CD4-positive, alpha-beta T cell (primary cell): Measurements from ENCODE around the gene HMG20B. TPM values are rescaled to one million over a fixed set of nuclear protein-coding genes. Genes with fewer than 3 reads are reported as not detected.

Experiments
- ATAC-seq: fragments of 200-7000 bp; cut with Tn5 transposase; one replicate; pipeline ENCODE4 v1.10.0; 2022; ENCODE audit warnings: mild to moderate bottlenecking; ENCODE audit not compliant: poor library complexity
- CTCF ChIA-PET: fragments of 350-600 bp; sonication (Branson Sonifier 250); formaldehyde crosslinking; loops from one replicate; lab custom pipeline; 2021; ENCODE audit warnings: antibody characterized with exemption, inconsistent platforms; lab: Charles Lee
- POLR2A ChIA-PET: fragments of 350-600 bp; sonication (Branson Sonifier 250); formaldehyde crosslinking; loops from one replicate; lab custom pipeline; 2021; ENCODE audit warnings: antibody characterized with exemption, inconsistent platforms; lab: Charles Lee
- DNase-seq, 14 experiments: peaks; one replicate each; pipeline ENCODE4 v3.0.0-alpha.2; 2013 to 2020; ENCODE audit warnings: mixed read lengths in 2 of 14
- H3K27ac ChIP-seq, 2 donors: one replicate each; pipeline versions ENCODE4 v1.5.1 to v1.7.0; 2013; ENCODE audit warnings: low read length in 2 of 2, low read depth in 1 of 2, mild to moderate bottlenecking in 1 of 2
- H3K27me3 ChIP-seq, 2 experiments: 1 replicate in 1 of 2; 2 replicates in 1 of 2; pipeline versions ENCODE4 v1.6.1 to v1.7.0; 2013; ENCODE audit warnings: low read length in 2 of 2, control low read depth in 1 of 2, mild to moderate bottlenecking in 1 of 2, moderate library complexity in 1 of 2; ENCODE audit not compliant: insufficient read depth in 2 of 2, control insufficient read depth in 1 of 2
- H3K36me3 ChIP-seq: one replicate; pipeline ENCODE4 v1.6.1; 2013; ENCODE audit warnings: low read length, control low read depth; ENCODE audit not compliant: insufficient read depth
- H3K4me1 ChIP-seq: one replicate; pipeline ENCODE4 v1.6.1; 2013; ENCODE audit warnings: low read length, control low read depth; ENCODE audit not compliant: insufficient read depth
- H3K4me3 ChIP-seq: one replicate; pipeline ENCODE4 v1.5.1; 2013; ENCODE audit warnings: mild to moderate bottlenecking, low read length, moderate library complexity
- H3K9me3 ChIP-seq, 2 experiments: 1 replicate in 1 of 2; 2 replicates in 1 of 2; pipeline versions ENCODE4 v1.6.1 to v1.7.0; 2013; ENCODE audit warnings: low read length in 2 of 2, mild to moderate bottlenecking in 2 of 2, control low read depth in 1 of 2, moderate library complexity in 1 of 2; ENCODE audit not compliant: control insufficient read depth in 1 of 2, insufficient read depth in 1 of 2
- H3K27ac Mint-ChIP-seq: one replicate; pipeline ENCODE4 v1.8.0; 2020; ENCODE audit warnings: mixed read lengths
- H3K27me3 Mint-ChIP-seq: one replicate; pipeline ENCODE4 v1.8.0; 2021; ENCODE audit warnings: mixed read lengths
- H3K36me3 Mint-ChIP-seq: one replicate; pipeline ENCODE4 v1.8.0; 2021; ENCODE audit warnings: low read depth, mixed read lengths
- H3K4me1 Mint-ChIP-seq: one replicate; pipeline ENCODE4 v1.8.0; 2021; ENCODE audit warnings: low read depth, mixed read lengths
- H3K4me3 Mint-ChIP-seq: one replicate; pipeline ENCODE4 v1.8.0; 2020; ENCODE audit warnings: mild to moderate bottlenecking, mixed read lengths
- H3K9me3 Mint-ChIP-seq: one replicate; pipeline ENCODE4 v1.8.0; 2020; ENCODE audit warnings: mixed read lengths
- intact Hi-C, 2 experiments: fragments of 100-400 bp; cut with DNase I in 1 of 2; cut with micrococcal nuclease in 1 of 2; formaldehyde crosslinking; loops; one replicate each; pipeline versions ENCODE4 v1.15.1 to v1.9.0; 2023 to 2025; cut with DNase I, micrococcal nuclease
- total RNA-seq, 174 experiments: library from RNA in 2 of 174; stranded (reverse) in 2 of 174; gene quantifications; one replicate each; pipeline ENCODE4 v1.2.3 and lab custom pipeline; 2021 to 2026
- TF ChIP-seq, protein P1 (sequence below): fragments of 200-600 bp; IDR thresholded peaks from one replicate; pipeline ENCODE4 v1.8.0; 2022; ENCODE audit warnings: antibody characterized with exemption, mild to moderate bottlenecking

Gene HMG20B
- total RNA-seq, 2 experiments from 2014 or later = 34.3 to 36.6 TPM

DNA sequence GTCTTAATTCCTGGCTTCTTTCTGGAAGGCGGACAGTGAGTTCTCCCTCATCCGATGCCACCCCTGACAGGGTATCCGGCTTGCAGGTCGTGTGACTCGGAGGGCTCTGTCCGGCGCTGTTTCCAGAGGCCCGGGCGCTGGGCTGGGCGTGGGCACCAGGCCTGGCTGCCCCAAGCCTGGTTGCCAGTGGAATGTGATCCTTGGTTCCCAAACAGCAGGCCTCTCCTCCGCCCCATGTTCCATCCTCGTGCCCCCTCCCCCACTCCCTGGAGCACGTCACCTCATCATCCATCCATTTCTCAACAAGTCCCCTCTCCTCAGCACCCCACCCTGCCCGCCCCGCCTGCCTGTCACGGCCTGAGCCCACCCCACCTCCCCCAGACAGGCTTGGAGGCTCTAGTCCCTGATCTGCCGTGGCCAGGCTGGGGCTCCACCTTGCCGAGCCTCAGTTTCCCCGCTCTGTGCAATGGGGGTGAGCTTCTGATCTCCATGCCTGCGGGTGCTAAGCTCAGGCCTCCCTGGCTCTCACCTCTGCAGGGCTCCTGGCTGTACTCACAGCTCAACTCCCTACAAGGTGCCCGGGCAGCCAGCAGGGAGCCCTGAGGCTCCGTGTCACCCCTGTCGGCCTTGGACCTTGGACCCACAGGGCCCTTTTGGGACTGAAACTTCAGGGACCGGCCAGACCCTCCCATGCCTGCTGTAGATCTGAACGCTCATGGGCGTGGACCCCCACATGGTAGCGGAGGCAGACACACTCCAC is 31.7 kb downstream of the HMG20B start:
- intact Hi-C loops = no loop called here
- Histone ChIP-seq H3K9me3 (peaks cover 0 to 18% of the 10 kb centered on the region in 2 experiments), H3K4me1 (peaks cover 40% of the 10 kb centered on the region), H3K36me3 (no peaks in the 10 kb centered on the region), H3K27ac (no peak overlapping the region), H3K27me3 (peaks cover 0 to 3% of the 10 kb centered on the region in 2 experiments), H3K4me3 (peak overlapping the region; percentile 49)
- ATAC-seq (no peak), DNase-seq (no peak)
- ChIA-PET CTCF (no interaction called here), POLR2A (interaction anchor here (0.6 to 1.2 kb wide), 9 partner anchors 13 to 158 kb away, joined by 3 to 6 read pairs (median 4); partner anchors contain the start of genes MFSD12 and MRPL54)
- Mint-ChIP-seq H3K9me3 (no peaks in the 10 kb centered on the region), H3K4me1 (peaks cover 14% of the 10 kb centered on the region), H3K4me3 (peak overlapping the region; percentile 38), H3K36me3 (no peaks in the 10 kb centered on the region), H3K27ac (no peak overlapping the region), H3K27me3 (no peaks in the 10 kb centered on the region)
- TF ChIP-seq, protein P1, sequence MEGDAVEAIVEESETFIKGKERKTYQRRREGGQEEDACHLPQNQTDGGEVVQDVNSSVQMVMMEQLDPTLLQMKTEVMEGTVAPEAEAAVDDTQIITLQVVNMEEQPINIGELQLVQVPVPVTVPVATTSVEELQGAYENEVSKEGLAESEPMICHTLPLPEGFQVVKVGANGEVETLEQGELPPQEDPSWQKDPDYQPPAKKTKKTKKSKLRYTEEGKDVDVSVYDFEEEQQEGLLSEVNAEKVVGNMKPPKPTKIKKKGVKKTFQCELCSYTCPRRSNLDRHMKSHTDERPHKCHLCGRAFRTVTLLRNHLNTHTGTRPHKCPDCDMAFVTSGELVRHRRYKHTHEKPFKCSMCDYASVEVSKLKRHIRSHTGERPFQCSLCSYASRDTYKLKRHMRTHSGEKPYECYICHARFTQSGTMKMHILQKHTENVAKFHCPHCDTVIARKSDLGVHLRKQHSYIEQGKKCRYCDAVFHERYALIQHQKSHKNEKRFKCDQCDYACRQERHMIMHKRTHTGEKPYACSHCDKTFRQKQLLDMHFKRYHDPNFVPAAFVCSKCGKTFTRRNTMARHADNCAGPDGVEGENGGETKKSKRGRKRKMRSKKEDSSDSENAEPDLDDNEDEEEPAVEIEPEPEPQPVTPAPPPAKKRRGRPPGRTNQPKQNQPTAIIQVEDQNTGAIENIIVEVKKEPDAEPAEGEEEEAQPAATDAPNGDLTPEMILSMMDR = no peak

DNA sequence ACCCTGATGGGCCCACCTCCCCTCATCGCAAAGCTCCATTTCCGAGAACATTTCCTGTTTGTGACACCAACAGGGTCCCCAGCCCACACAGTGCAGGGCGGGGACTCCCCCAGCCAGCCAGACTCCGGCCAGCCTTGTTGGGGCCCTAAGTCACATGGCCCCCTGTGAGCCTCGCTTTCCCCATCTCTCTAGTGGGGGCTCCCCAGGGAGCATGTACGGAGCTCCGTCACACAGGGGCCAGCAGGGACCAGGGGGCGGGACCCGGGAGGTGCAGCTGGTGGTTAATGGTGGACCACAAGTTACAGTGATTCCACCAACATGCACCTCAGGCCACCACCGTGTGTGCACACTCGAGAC is 32.2 kb downstream of the HMG20B start:
- POLR2A ChIA-PET = interaction anchor here (0.6 to 1.2 kb wide), 9 partner anchors 14 to 158 kb away, joined by 3 to 6 read pairs (median 4); partner anchors contain the start of genes MFSD12 and MRPL54
- TF ChIP-seq, protein P1 = no peak
- H3K4me3 Mint-ChIP-seq = no peak overlapping the region
- peak overlapping the region; percentile 49 for H3K4me3 ChIP-seq
- no peaks in the 10 kb centered on the region for H3K27me3 Mint-ChIP-seq
- ATAC-seq (peak; percentile 64), DNase-seq (peak in 7 of 14 experiments; percentile 13 to 48 (median 36))
- CTCF ChIA-PET = no interaction called here
- H3K27ac Mint-ChIP-seq = no peak overlapping the region
- no peaks in the 10 kb centered on the region for H3K36me3 Mint-ChIP-seq
- no peaks in the 10 kb centered on the region for H3K9me3 Mint-ChIP-seq
- H3K27me3 ChIP-seq = peaks cover 0 to 3% of the 10 kb centered on the region in 2 experiments
- intact Hi-C loops = no loop called here
- H3K27ac ChIP-seq = no peak overlapping the region
- no peaks in the 10 kb centered on the region for H3K36me3 ChIP-seq
- H3K9me3 ChIP-seq = peaks cover 0 to 23% of the 10 kb centered on the region in 2 experiments
- H3K4me1 Mint-ChIP-seq = peaks cover 14% of the 10 kb centered on the region
- H3K4me1 ChIP-seq = peaks cover 40% of the 10 kb centered on the region

DNA sequence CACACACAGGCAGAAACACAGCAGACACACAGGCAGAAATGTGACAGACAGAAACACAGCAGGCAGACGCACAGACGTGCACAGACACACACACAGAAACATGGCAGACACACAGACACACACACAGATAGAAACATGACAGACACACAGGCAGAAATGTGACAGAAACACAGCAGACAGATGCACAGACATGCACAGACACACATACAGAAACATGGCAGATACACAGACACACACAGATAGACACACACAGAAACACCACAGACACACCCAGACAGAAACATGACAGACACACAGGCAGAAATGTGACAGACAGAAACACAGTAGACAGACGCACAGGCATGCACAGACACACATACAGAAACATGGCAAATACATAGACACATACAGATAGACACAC is 32.6 kb downstream of the HMG20B start:
- Mint-ChIP-seq H3K9me3 (no peaks in the 10 kb centered on the region), H3K27ac (no peak overlapping the region), H3K4me3 (no peak overlapping the region), H3K36me3 (peaks cover 2% of the 10 kb centered on the region), H3K27me3 (no peaks in the 10 kb centered on the region), H3K4me1 (peaks cover 14% of the 10 kb centered on the region)
- ChIA-PET POLR2A (interaction anchor here (0.6 to 1.2 kb wide), 7 partner anchors 17 to 157 kb away, joined by 3 to 6 read pairs (median 5); partner anchors contain the start of genes MFSD12 and MRPL54), CTCF (no interaction called here)
- Histone ChIP-seq H3K4me3 (peak overlapping the region; percentile 49), H3K27ac (no peak overlapping the region), H3K9me3 (peaks cover 0 to 26% of the 10 kb centered on the region in 2 experiments), H3K27me3 (peaks cover 0 to 3% of the 10 kb centered on the region in 2 experiments), H3K4me1 (peaks cover 40% of the 10 kb centered on the region), H3K36me3 (no peaks in the 10 kb centered on the region)
- TF ChIP-seq, protein P1 = no peak
- ATAC-seq = peak; percentile 48
- DNase-seq = no peak
- intact Hi-C loops = no loop called here
